Activated T-helper 1 cell treated with anti-CD3 and anti-CD28 coated beads, Interleukin-2, amount 50 U/mL, for 16 hours (primary cell): ENCODE measurements around the gene FARP1.

ENCODE experiments used
- DNase-seq, 2 donors: peaks; one replicate each; pipeline ENCODE4 v3.0.0-alpha.2; 2020; ENCODE audit warnings: low read depth in 1 of 2, low spot score in 1 of 2

Gene FARP1

GRCh38 chr13:98439896-98440295 is 297.0 kb downstream of the FARP1 start:
- no peak for DNase-seq

- DNase-seq, result no peak
Observed at GRCh38 chr13:98440390-98441055, 297.6 kb downstream of the FARP1 start.

GRCh38 chr13:98441056-98441676 is 298.3 kb downstream of the FARP1 start:
- DNase-seq, result no peak

GRCh38 chr13:98442391-98443230 is 299.7 kb downstream of the FARP1 start:
- DNase-seq, result no peak

GRCh38 chr13:98443329-98443728 is 300.4 kb downstream of the FARP1 start:
- DNase-seq, result no peak

GRCh38 chr13:98443800-98444325 is 301.0 kb downstream of the FARP1 start:
- no peak for DNase-seq

- DNase-seq, result no peak
Observed at GRCh38 chr13:98444381-98444780, 301.5 kb downstream of the FARP1 start.

GRCh38 chr13:98445340-98446233 is 302.7 kb downstream of the FARP1 start:
- DNase-seq, result peak; percentile 61 to 63

GRCh38 chr13:98446234-98446621 is 303.3 kb downstream of the FARP1 start:
- DNase-seq, result no peak

GRCh38 chr13:98447130-98447529 is 304.2 kb downstream of the FARP1 start:
- no peak for DNase-seq

GRCh38 chr13:98447881-98448641 is 305.2 kb downstream of the FARP1 start:
- no peak for DNase-seq

- no peak for DNase-seq
Observed at GRCh38 chr13:98448642-98448928, 305.7 kb downstream of the FARP1 start.

- no peak for DNase-seq
Observed at GRCh38 chr13:98449273-98449672, 306.4 kb downstream of the FARP1 start.

- DNase-seq, result no peak
Observed at GRCh38 chr13:98450026-98450425, 307.1 kb downstream of the FARP1 start.

- DNase-seq, result no peak
Observed at GRCh38 chr13:98450539-98451111, 307.7 kb downstream of the FARP1 start.

GRCh38 chr13:98451676-98452470 is 309.0 kb downstream of the FARP1 start:
- DNase-seq, result no peak

- no peak for DNase-seq
Observed at GRCh38 chr13:98452851-98453843, 310.3 kb downstream of the FARP1 start.

- DNase-seq, result no peak
Observed at GRCh38 chr13:98454389-98454881, 311.5 kb downstream of the FARP1 start.
